Mammary epithelial cell (primary cell): Measurements from ENCODE around the gene IL1RAPL2.

Source experiments
- CTCF ChIP-seq, 2 donors: IDR thresholded peaks in 1 of 2; conservative IDR thresholded peaks in 1 of 2; 2 replicates each; pipeline ENCODE4 v1.5.1; 2011 to 2012; ENCODE audit warnings: inconsistent platforms in 2 of 2, low read length in 2 of 2, mild to moderate bottlenecking in 2 of 2, control low read depth in 1 of 2, low read depth in 1 of 2; ENCODE audit not compliant: insufficient read depth in 1 of 2; ENCODE audit errors: extremely low read depth in 1 of 2
- EZH2 ChIP-seq: IDR thresholded peaks from 2 replicates; pipeline ENCODE4 v1.6.1; 2012; ENCODE audit warnings: low read length, inconsistent platforms, borderline replicate concordance

GRCh38 chrX:105526431-105526830, 960.4 kb downstream of the IL1RAPL2 start:
- TF ChIP-seq EZH2 (no peak), CTCF (conservative IDR thresholded peaks at IDR 0.05 in 1 of 2, IDR thresholded peaks at IDR 0.05 in 1 of 2; ENCODE audit: extremely low read depth in 1 of 2, insufficient read depth in 1 of 2, low read depth in 1 of 2, low read length in 2 of 2) (no peak)
